Measurements from ENCODE around the gene NKAPD1. TPM values are rescaled to one million over a fixed set of nuclear protein-coding genes. Genes with fewer than 3 reads are reported as not detected.
"Not testable (repeated sequence)": the region's sequence is repeated elsewhere in the genome, so short reads cannot be mapped to it uniquely, and the experiment has no call there.

The NKAPD1 gene
- total RNA-seq, 1 donor from 2014 or later: 60.0 TPM

GRCh38 chr11:112042161-112042960 lies 31.7 kb upstream of the NKAPD1 start:
- H3K27ac ChIP-seq: no peak overlapping the region
- no peak for DNase-seq (ENCODE audit: low spot score)
- no peaks in the 10 kb centered on the region for H3K9me3 ChIP-seq (ENCODE audit: low read depth)
- H3K9ac ChIP-seq: no peak overlapping the region
- TF ChIP-seq, protein P1, sequence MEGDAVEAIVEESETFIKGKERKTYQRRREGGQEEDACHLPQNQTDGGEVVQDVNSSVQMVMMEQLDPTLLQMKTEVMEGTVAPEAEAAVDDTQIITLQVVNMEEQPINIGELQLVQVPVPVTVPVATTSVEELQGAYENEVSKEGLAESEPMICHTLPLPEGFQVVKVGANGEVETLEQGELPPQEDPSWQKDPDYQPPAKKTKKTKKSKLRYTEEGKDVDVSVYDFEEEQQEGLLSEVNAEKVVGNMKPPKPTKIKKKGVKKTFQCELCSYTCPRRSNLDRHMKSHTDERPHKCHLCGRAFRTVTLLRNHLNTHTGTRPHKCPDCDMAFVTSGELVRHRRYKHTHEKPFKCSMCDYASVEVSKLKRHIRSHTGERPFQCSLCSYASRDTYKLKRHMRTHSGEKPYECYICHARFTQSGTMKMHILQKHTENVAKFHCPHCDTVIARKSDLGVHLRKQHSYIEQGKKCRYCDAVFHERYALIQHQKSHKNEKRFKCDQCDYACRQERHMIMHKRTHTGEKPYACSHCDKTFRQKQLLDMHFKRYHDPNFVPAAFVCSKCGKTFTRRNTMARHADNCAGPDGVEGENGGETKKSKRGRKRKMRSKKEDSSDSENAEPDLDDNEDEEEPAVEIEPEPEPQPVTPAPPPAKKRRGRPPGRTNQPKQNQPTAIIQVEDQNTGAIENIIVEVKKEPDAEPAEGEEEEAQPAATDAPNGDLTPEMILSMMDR (IDR thresholded peaks at IDR 0.05): no peak
- TF ChIP-seq EZH2phosphoT487 (IDR thresholded peaks at IDR 0.05) (no peak), EZH2 (IDR thresholded peaks at IDR 0.05) (no peak)
- Mint-ChIP-seq H3K9me3 (peaks cover 5% of the 10 kb centered on the region), H3K4me1 (no peaks in the 10 kb centered on the region), H3K27ac (no peak overlapping the region), H3K4me3 (no peak overlapping the region), H3K36me3 (peaks cover 33% of the 10 kb centered on the region), H3K27me3 (ENCODE audit: insufficient read depth, low read depth) (no peaks in the 10 kb centered on the region)
- H2AFZ ChIP-seq (replicated peaks): no peak overlapping the region
- no peaks in the 10 kb centered on the region for H3K27me3 ChIP-seq
- H3K36me3 ChIP-seq: peaks cover 27% of the 10 kb centered on the region
- H3K4me1 ChIP-seq: no peaks in the 10 kb centered on the region
- H3K4me3 ChIP-seq: no peak overlapping the region
- H3F3A ChIP-seq (ENCODE audit: low read depth): no peaks in the 10 kb centered on the region
- no peak overlapping the region for H3K4me2 ChIP-seq
- H4K20me1 ChIP-seq (ENCODE audit: low read depth): peaks cover 16% of the 10 kb centered on the region
- peaks cover 28% of the 10 kb centered on the region for H3K79me2 ChIP-seq (ENCODE audit: low read depth)

DNA sequence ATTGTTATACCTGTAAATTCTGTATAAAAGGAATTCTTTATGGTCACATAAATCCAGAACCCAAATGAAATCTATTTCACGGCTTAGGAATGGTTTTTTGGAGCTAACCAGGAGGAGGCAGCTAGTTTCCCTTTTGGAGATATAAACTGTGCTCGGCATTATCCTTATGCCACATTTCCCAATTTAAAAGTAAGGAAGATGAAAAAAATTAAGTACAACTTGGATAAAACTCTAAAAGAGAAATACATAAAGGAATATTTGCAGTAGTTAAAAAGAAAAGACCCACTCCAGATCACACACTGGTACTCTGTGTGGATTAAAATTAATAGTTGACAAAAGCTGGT lies 31.2 kb upstream of the NKAPD1 start:
- Histone ChIP-seq H3F3A (ENCODE audit: low read depth) (no peaks in the 10 kb centered on the region), H3K9me3 (ENCODE audit: low read depth) (no peaks in the 10 kb centered on the region), H4K20me1 (ENCODE audit: low read depth) (peaks cover 16% of the 10 kb centered on the region), H3K27ac (no peak overlapping the region), H2AFZ (replicated peaks) (no peak overlapping the region), H3K4me1 (no peaks in the 10 kb centered on the region), H3K27me3 (no peaks in the 10 kb centered on the region), H3K79me2 (ENCODE audit: low read depth) (peaks cover 28% of the 10 kb centered on the region), H3K4me3 (no peak overlapping the region), H3K36me3 (peaks cover 27% of the 10 kb centered on the region), H3K4me2 (no peak overlapping the region), H3K9ac (no peak overlapping the region)
- no peak overlapping the region for H3K27ac Mint-ChIP-seq
- no peak for DNase-seq (ENCODE audit: low spot score)
- TF ChIP-seq, protein P1 (IDR thresholded peaks at IDR 0.05): no peak
- no peaks in the 10 kb centered on the region for H3K27me3 Mint-ChIP-seq (ENCODE audit: insufficient read depth, low read depth)
- H3K9me3 Mint-ChIP-seq: peaks cover 7% of the 10 kb centered on the region
- H3K4me1 Mint-ChIP-seq: no peaks in the 10 kb centered on the region
- H3K36me3 Mint-ChIP-seq: peaks cover 35% of the 10 kb centered on the region
- no peak overlapping the region for H3K4me3 Mint-ChIP-seq

DNA sequence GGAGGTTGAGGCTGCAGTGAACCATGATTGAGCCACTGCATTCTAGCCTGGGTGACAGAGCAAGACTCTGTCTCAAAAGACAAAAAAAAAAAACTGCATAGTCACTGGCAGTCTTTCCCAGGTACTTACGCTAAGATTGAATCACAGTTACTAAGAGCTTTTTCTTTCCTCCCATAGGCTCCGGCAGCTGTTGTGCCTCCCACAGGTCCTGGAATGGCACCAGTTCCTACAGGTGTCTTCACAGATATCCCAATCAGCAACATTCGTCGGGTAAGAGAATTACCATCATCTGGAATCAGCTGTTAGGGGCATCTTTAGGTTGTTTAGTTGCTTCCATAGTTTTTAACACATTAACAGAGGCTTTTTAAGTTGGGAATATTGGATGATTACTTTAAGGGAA lies 29.1 kb upstream of the NKAPD1 start:
- H3K36me3 ChIP-seq: peaks cover 32% of the 10 kb centered on the region
- no peak overlapping the region for H2AFZ ChIP-seq (replicated peaks)
- TF ChIP-seq, protein P1 (IDR thresholded peaks at IDR 0.05): no peak
- TF ChIP-seq EZH2 (IDR thresholded peaks at IDR 0.05): no peak
- no peak for TF ChIP-seq EZH2phosphoT487 (IDR thresholded peaks at IDR 0.05)
- H3K79me2 ChIP-seq (ENCODE audit: low read depth): peaks cover 31% of the 10 kb centered on the region
- no peak overlapping the region for H3K4me3 ChIP-seq
- Mint-ChIP-seq H3K4me1 (no peaks in the 10 kb centered on the region), H3K27ac (no peak overlapping the region), H3K27me3 (ENCODE audit: insufficient read depth, low read depth) (no peaks in the 10 kb centered on the region), H3K4me3 (no peak overlapping the region), H3K9me3 (peaks cover 7% of the 10 kb centered on the region), H3K36me3 (peaks cover 41% of the 10 kb centered on the region)
- no peak overlapping the region for H3K4me2 ChIP-seq
- H3K9ac ChIP-seq: no peak overlapping the region
- no peak overlapping the region for H3K27ac ChIP-seq
- no peaks in the 10 kb centered on the region for H3K9me3 ChIP-seq (ENCODE audit: low read depth)
- peaks cover 13% of the 10 kb centered on the region for H4K20me1 ChIP-seq (ENCODE audit: low read depth)
- no peaks in the 10 kb centered on the region for H3K4me1 ChIP-seq
- H3F3A ChIP-seq (ENCODE audit: low read depth): no peaks in the 10 kb centered on the region
- no peak for DNase-seq (ENCODE audit: low spot score)
- H3K27me3 ChIP-seq: no peaks in the 10 kb centered on the region

- not testable (repeated sequence) for H3K9ac ChIP-seq; H3F3A ChIP-seq (ENCODE audit: low read depth); H3K4me1 Mint-ChIP-seq; H3K9me3 Mint-ChIP-seq; H3K27me3 Mint-ChIP-seq (ENCODE audit: insufficient read depth, low read depth); H3K27ac Mint-ChIP-seq; H3K9me3 ChIP-seq (ENCODE audit: low read depth); H3K27ac ChIP-seq; H3K27me3 ChIP-seq; H2AFZ ChIP-seq (replicated peaks); H4K20me1 ChIP-seq (ENCODE audit: low read depth); H3K4me3 Mint-ChIP-seq; DNase-seq (ENCODE audit: low spot score); H3K4me2 ChIP-seq; H3K4me3 ChIP-seq; H3K4me1 ChIP-seq
- peaks cover 42% of the 10 kb centered on the region for H3K36me3 Mint-ChIP-seq
- Histone ChIP-seq H3K79me2 (ENCODE audit: low read depth) (peaks cover 24% of the 10 kb centered on the region), H3K36me3 (peaks cover 33% of the 10 kb centered on the region)
Observed at GRCh38 chr11:112046647-112047046, 27.5 kb upstream of the NKAPD1 start.

DNA sequence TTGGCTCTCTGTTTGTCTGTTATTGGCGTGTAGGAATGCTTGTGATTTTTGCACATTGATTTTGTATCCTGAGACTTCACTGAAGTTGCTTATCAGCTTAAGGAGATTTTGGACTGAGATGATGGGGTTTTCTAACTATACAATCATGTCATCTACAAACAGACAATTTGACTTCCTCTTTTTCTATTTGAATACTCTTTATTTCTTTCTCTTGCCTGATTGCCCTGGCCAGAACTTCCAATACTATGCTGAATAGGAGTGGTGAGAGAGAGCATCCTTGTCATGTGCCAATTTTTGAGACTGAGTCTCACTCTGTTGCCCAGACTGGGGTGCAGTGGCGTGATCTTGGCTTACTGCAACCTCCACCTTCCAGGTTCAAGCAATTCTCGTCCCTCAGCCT lies 25.8 kb upstream of the NKAPD1 start:
- not testable (repeated sequence) for H3K9me3 Mint-ChIP-seq; H3K27me3 Mint-ChIP-seq (ENCODE audit: insufficient read depth, low read depth); H2AFZ ChIP-seq (replicated peaks); H3F3A ChIP-seq (ENCODE audit: low read depth); H4K20me1 ChIP-seq (ENCODE audit: low read depth); H3K4me2 ChIP-seq; H3K4me1 ChIP-seq; H3K4me3 ChIP-seq; H3K27ac ChIP-seq; DNase-seq (ENCODE audit: low spot score); H3K27me3 ChIP-seq; H3K4me1 Mint-ChIP-seq; H3K9me3 ChIP-seq (ENCODE audit: low read depth); H3K9ac ChIP-seq; H3K27ac Mint-ChIP-seq; H3K4me3 Mint-ChIP-seq
- H3K36me3 ChIP-seq: peaks cover 34% of the 10 kb centered on the region
- peaks cover 24% of the 10 kb centered on the region for H3K79me2 ChIP-seq (ENCODE audit: low read depth)
- H3K36me3 Mint-ChIP-seq: peaks cover 49% of the 10 kb centered on the region
